ENCODE data around the gene FAM53A. TPM values are rescaled to one million over a fixed set of nuclear protein-coding genes. Genes with fewer than 3 reads are reported as not detected.

The FAM53A gene
- total RNA-seq, 4 donors from 2014 or later: 6.1 to 33.7 (median 13.6) TPM

DNA sequence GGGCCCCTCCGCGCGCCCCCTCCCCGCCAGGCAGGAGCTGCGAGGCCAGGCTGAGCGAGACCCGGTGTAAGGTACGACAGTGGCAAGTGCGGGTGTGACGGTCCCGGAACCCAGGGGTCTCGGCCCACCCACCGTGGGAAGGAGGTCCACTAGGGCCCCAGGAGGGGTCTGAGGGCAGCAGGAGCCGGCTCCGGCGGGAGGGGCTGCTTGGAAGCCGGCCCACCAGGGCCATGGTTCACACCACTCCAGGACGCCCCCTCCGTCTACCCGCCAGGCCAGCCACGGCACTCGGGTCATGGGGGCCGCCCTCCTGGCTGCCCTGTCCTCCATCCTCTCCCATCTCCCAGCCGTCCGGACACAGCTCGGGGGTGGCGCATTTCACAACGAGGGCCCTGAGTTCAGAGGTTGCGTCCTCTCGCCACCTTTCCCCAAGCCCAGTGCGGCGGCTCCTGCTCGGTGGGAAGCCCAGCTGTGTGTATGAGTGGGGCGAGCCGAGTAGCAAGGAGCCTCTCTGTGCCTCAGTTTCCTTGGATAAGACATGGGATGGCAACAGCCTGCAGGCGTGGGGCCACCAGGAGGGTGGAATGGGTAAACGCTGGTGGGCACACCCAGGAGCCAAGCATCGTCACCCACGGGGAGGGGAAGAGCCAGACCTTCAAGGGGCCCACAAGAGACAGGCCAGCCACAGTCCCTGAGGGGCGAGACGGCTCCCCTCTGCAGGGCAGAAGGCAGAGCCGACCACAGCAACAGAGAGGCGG lies 81.3 kb downstream of the FAM53A start:
- Histone ChIP-seq H3K9me3 (no peaks in the 10 kb centered on the region), H3K27ac (no peak overlapping the region), H3K4me1 (peaks cover 0 to 14% (median 0%) of the 10 kb centered on the region in 4 donors), H3K27me3 (peaks cover 0 to 23% of the 10 kb centered on the region in 2 donors), H3K36me3 (no peaks in the 10 kb centered on the region), H3K4me3 (no peak overlapping the region)
- no peak for DNase-seq (ENCODE audit: low spot score in 2 of 2)
- 73 to 77% methylated on average over 24 to 40 of the region's 43 CpGs for WGBS, 2 donors
- TF ChIP-seq EP300 (IDR thresholded peaks at IDR 0.05) (no peak), CTCF (IDR thresholded peaks at IDR 0.05) (no peak), POLR2A (IDR thresholded peaks at IDR 0.05) (no peak)

GRCh38 chr4:1601852-1602654 lies 82.1 kb downstream of the FAM53A start:
- Histone ChIP-seq H3K4me3 (no peak overlapping the region), H3K9me3 (no peaks in the 10 kb centered on the region), H3K27ac (no peak overlapping the region), H3K4me1 (peaks cover 0 to 14% (median 0%) of the 10 kb centered on the region in 4 donors), H3K27me3 (peaks cover 0 to 23% of the 10 kb centered on the region in 2 donors), H3K36me3 (no peaks in the 10 kb centered on the region)
- DNase-seq (ENCODE audit: low spot score in 2 of 2): no peak
- TF ChIP-seq CTCF (IDR thresholded peaks at IDR 0.05) (no peak), EP300 (IDR thresholded peaks at IDR 0.05) (no peak), POLR2A (IDR thresholded peaks at IDR 0.05) (no peak)
- WGBS, 2 donors: 92 to 93% methylated on average over 17 of the region's 23 CpGs

DNA sequence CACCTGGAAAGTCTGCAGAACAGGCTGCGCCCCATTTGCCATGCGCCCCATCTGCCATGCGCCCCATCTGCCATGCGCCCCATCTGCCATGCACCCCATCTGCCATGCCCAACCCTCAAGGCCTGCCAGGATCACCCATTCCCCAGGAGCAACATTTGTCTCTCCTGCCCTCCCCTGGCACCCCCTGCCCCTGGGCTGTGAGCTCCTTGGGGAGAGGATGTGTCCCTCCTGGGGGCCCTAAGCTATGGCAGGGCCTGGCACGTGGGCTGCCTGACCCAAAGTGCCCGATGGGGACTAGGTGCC lies 82.6 kb downstream of the FAM53A start:
- no peaks in the 10 kb centered on the region for H3K36me3 ChIP-seq
- no peak for DNase-seq (ENCODE audit: low spot score in 2 of 2)
- H3K4me3 ChIP-seq: no peak overlapping the region
- H3K27me3 ChIP-seq: peaks cover 0 to 23% of the 10 kb centered on the region in 2 donors
- TF ChIP-seq CTCF (IDR thresholded peaks at IDR 0.05) (no peak), EP300 (IDR thresholded peaks at IDR 0.05) (no peak), POLR2A (IDR thresholded peaks at IDR 0.05) (no peak)
- no peaks in the 10 kb centered on the region for H3K9me3 ChIP-seq
- WGBS, 2 donors: 100% methylated on average over 4 of the region's 6 CpGs; no CpG with 5 or more reads in 1 of the 2 donors
- peaks cover 0 to 14% (median 0%) of the 10 kb centered on the region in 4 donors for H3K4me1 ChIP-seq
- no peak overlapping the region for H3K27ac ChIP-seq

DNA sequence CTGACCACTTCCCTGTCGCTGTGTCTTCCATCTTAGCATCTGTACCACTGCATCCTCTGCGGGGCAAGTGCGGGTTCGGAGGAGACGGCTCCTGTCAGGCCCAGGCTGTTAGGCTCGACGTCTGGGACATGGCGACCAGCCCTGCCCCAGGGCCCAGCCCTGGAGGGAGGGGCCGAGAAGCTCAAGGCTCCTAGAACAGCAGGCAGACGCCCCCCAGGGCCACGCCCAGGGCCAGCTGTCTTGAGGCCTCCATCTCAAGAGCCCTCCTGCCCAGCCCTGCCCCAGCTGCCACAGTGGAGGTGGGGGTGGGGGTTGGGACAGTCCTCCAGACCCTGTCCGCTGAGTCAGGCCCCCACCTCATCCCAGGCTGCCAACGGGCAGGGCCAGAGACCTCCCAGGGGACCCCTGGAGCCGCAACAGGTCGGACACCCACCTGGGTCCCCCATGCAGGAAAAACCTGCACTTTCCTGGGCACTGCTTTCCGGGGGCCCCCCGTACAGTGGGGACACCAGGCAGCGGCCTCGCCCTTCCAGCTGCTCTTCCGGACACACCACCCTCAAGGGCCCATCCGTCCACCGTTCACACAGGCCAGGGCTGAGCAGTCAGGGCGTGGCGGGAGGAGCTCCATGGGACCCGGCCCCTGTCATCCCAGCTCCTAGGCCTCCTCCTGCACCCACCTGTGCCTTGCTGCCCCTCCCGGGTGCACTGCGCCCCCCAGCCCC lies 83.1 kb downstream of the FAM53A start:
- H3K4me3 ChIP-seq: no peak overlapping the region
- 79 to 84% methylated on average over 8 to 18 of the region's 27 CpGs for WGBS, 2 donors
- TF ChIP-seq POLR2A (IDR thresholded peaks at IDR 0.05) (no peak), EP300 (IDR thresholded peaks at IDR 0.05) (no peak), CTCF (IDR thresholded peaks at IDR 0.05) (no peak)
- no peaks in the 10 kb centered on the region for H3K36me3 ChIP-seq
- H3K9me3 ChIP-seq: no peaks in the 10 kb centered on the region
- peaks cover 0 to 14% (median 0%) of the 10 kb centered on the region in 4 donors for H3K4me1 ChIP-seq
- peaks cover 0 to 23% of the 10 kb centered on the region in 2 donors for H3K27me3 ChIP-seq
- H3K27ac ChIP-seq: no peak overlapping the region
- no peak for DNase-seq (ENCODE audit: low spot score in 2 of 2)
